ENCODE measurements around the gene CXCL3. TPM values are rescaled to one million over a fixed set of nuclear protein-coding genes. Genes with fewer than 3 reads are reported as not detected.

Gene CXCL3
- total RNA-seq, 4 donors from 2014 or later: 1.1 to 26.9 (median 6.7) TPM

DNA sequence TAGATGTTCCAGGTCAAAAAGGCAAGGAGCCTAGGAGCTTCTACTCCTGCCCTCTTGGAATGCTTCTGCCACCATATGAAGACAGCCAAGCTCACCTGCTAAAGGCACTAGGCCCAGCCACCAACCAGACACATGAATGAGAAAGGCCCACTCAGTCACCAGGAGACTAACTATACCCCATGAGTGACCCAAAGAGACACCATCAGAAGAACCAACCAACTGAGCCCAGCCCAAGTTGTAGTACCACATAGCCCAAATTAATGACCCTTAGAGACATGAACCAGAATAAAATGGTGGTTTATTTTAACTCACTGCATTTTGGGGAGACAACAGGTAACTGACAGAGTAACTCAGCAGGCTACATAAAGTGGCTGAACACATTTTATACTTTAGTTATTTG, 22.9 kb upstream of the CXCL3 start:
- no peak for DNase-seq (ENCODE audit: low spot score)
- TF ChIP-seq CTCF (IDR thresholded peaks at IDR 0.05): no peak
- no peak for ATAC-seq (ENCODE audit: low FRiP score)

- no peak for DNase-seq (ENCODE audit: low spot score)
- no peak for TF ChIP-seq CTCF (IDR thresholded peaks at IDR 0.05)
- ATAC-seq (ENCODE audit: low FRiP score): no peak
Measured at GRCh38 chr4:74059161-74059829, 20.8 kb upstream of the CXCL3 start.

DNA sequence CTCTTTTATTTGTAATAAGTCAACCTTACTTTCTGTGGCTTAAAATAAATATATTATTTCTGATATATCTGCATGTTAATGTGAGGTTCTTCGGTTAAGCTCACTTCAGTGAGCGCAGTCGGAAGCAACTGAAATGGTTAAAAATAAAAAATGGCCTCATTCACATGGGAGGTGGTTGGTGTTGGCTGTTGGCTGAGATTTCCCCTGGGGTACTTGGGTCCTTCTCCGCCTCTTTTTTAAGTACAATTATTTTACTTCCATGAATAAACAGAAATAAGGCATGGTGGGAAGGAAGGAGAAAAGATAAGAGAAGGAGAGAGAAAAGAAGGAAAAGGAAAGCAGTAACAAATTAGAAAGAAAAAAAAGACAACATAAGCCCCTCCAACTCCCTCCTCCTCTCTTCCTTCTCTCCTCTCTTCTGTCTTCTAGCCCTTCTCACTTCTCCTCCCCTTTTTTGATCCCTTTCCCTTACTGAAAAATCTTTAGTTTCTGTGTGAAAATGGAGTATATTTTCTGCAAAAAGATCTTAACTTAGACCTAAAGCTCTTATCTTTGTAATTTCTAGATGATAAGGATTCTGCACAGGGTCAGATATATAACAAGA, 19.7 kb upstream of the CXCL3 start:
- ATAC-seq (ENCODE audit: low FRiP score): no peak

GRCh38 chr4:74057588-74057987, 19.1 kb upstream of the CXCL3 start:
- ATAC-seq (ENCODE audit: low FRiP score) (no peak), DNase-seq (ENCODE audit: low spot score) (no peak)
- no peak for TF ChIP-seq CTCF (IDR thresholded peaks at IDR 0.05)

More for the DNA sequence above, 19.7 kb upstream of the CXCL3 start:
- no peak for TF ChIP-seq CTCF (IDR thresholded peaks at IDR 0.05)
- no peak for DNase-seq (ENCODE audit: low spot score)

GRCh38 chr4:74056858-74057562, 18.5 kb upstream of the CXCL3 start:
- no peak for DNase-seq (ENCODE audit: low spot score)
- peak; percentile 62 for ATAC-seq (ENCODE audit: low FRiP score)
- TF ChIP-seq CTCF (IDR thresholded peaks at IDR 0.05): no peak

GRCh38 chr4:74056114-74056857, 17.8 kb upstream of the CXCL3 start:
- no peak for TF ChIP-seq CTCF (IDR thresholded peaks at IDR 0.05)
- no peak for ATAC-seq (ENCODE audit: low FRiP score)

More at GRCh38 chr4:74056114-74056857, 17.8 kb upstream of the CXCL3 start:
- DNase-seq (ENCODE audit: low spot score): no peak
